Testis (tissue), 2 donors: ENCODE results near the gene CSRNP3.

Source experiments
- CTCF ChIP-seq, 3 experiments: fragments of 450-650 bp in 2 of 3; fragments of 200-600 bp in 1 of 3; sonication (generic) in 1 of 3; IDR thresholded peaks; one replicate each; pipeline ENCODE4 v1.5.1; 2016 to 2019; ENCODE audit warnings: antibody characterized with exemption in 3 of 3, mild to moderate bottlenecking in 2 of 3, moderate library complexity in 1 of 3
- POLR2A ChIP-seq: fragments of 450-650 bp; IDR thresholded peaks from one replicate; pipeline ENCODE4 v1.6.1; 2017; ENCODE audit warnings: antibody characterized with exemption, mild to moderate bottlenecking, moderate library complexity

GRCh38 chr2:165499131-165499530 is 29.6 kb downstream of the CSRNP3 start:
- no peak for TF ChIP-seq CTCF (IDR thresholded peaks at IDR 0.05)
- TF ChIP-seq POLR2A, result no peak
